ENCODE results near the gene TSTD2.

The TSTD2 gene

DNA sequence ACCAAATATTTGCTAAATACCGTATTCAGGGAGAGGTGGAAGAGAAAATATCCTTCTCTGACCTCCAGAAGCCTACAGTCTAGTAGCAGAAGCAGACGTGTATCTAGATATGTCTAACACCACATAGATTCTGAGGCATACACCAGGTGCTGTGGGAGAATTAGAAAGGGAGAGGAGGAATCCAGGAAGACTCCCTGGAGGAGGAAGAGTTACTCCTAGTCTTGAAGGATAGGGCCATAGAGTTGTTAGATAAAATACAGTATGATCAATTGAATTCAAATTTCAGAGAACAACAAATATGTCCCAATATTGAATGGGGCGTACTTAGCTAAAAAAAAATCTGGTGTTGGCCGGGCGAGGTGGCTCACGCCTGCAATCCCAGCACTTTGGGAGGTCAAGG, 73.0 kb downstream of the TSTD2 start:
- DNase-seq = no peak

- DNase-seq = no peak
Observed at GRCh38 chr9:97559111-97559514, 74.1 kb downstream of the TSTD2 start.

DNA sequence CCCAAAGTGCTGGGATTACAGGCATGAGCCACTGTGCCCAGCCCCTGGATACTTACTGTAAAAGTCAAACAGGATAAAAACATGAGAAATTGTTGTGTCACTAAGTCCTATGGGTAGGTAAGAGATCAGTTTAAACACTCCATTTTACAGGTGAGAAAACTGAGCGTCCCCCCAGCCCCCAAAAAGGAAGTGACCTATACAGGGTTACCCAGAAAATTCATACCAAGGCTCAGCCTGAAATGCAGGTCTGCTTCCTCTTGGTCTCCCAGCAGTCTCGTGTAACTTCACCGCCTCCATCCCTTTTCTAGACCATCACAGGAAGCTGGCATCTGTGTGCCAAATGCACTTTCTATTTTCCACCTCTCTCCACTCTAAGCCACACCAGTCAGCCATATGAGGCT, 74.5 kb downstream of the TSTD2 start:
- DNase-seq = no peak

GRCh38 chr9:97557606-97558095, 75.5 kb downstream of the TSTD2 start:
- peak; percentile 76 for DNase-seq

GRCh38 chr9:97556721-97557605, 76.2 kb downstream of the TSTD2 start:
- no peak for DNase-seq

- no peak for DNase-seq
Observed at GRCh38 chr9:97556036-97556720, 77.0 kb downstream of the TSTD2 start.

DNA sequence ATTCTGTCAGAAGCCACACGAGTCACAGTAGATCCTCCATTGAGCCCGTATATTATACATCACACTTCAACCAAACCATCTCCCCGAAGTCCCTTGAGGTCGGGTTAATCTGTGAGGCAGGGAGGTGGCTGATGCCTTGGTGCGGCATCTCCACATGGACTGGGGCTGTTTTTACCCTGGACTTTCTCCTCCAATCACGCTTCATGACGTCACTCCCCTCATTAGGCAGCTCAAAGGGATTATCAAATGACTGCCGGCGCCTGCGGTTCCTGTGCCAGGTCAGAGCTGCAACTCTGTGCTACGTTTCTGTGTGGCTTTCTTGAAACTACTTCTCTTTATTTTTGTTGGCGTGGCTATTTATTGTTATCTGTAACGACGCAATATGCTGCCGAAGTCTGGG, 78.0 kb downstream of the TSTD2 start:
- peak; percentile 10 for DNase-seq

GRCh38 chr9:97554566-97555075, 78.5 kb downstream of the TSTD2 start:
- DNase-seq = no peak

GRCh38 chr9:97553841-97554240, 79.3 kb downstream of the TSTD2 start:
- DNase-seq = no peak

- DNase-seq = no peak
Observed at GRCh38 chr9:97553141-97553540, 80.0 kb downstream of the TSTD2 start.

GRCh38 chr9:97551308-97551707, 81.9 kb downstream of the TSTD2 start:
- DNase-seq = no peak

GRCh38 chr9:97550386-97550785, 82.8 kb downstream of the TSTD2 start:
- DNase-seq = no peak

All from NCI-H524 treated with DMSO at 0.1 percent for 48 hours (cell line).